Activated CD4-positive, alpha-beta T cell treated with anti-CD3 and anti-CD28 coated beads, Interleukin-2, amount 50 U/mL, for 24 hours (primary cell): ENCODE results near the gene POLR2L.

ENCODE experiments used
- DNase-seq, 2 donors: peaks; one replicate each; pipeline ENCODE4 v3.0.0-alpha.2; 2020; ENCODE audit warnings: low read depth in 1 of 2, low spot score in 1 of 2

POLR2L gene

GRCh38 chr11:828506-829175, 13.7 kb downstream of the POLR2L start:
- DNase-seq, result no peak

- DNase-seq, result no peak
Observed at GRCh38 chr11:827897-828192, 14.5 kb downstream of the POLR2L start, which contains the start of gene CRACR2B. Gene CRACR2B (plus strand): TSS chr11:827919. CDS start chr11:828608, 689 bp downstream.

- DNase-seq, result no peak
Observed at GRCh38 chr11:827146-827896, 15.0 kb downstream of the POLR2L start.

GRCh38 chr11:826836-827145, 15.5 kb downstream of the POLR2L start:
- no peak for DNase-seq

- no peak for DNase-seq
Observed at GRCh38 chr11:826227-826621, 16.1 kb downstream of the POLR2L start.

- DNase-seq, result no peak
Observed at GRCh38 chr11:825366-826226, 16.7 kb downstream of the POLR2L start.

- DNase-seq, result no peak
Observed at GRCh38 chr11:824942-825341, 17.4 kb downstream of the POLR2L start.

- no peak for DNase-seq
Observed at GRCh38 chr11:824292-824880, 17.9 kb downstream of the POLR2L start.

- no peak for DNase-seq
Observed at GRCh38 chr11:823441-824291, 18.7 kb downstream of the POLR2L start.

- no peak for DNase-seq
Observed at GRCh38 chr11:821512-822371, 20.6 kb downstream of the POLR2L start.

- DNase-seq, result no peak
Observed at GRCh38 chr11:820655-821511, 21.4 kb downstream of the POLR2L start.

GRCh38 chr11:819943-820649, 22.2 kb downstream of the POLR2L start:
- peak; percentile 74 to 87 for DNase-seq

- DNase-seq, result peak; percentile 83 to 86
Observed at GRCh38 chr11:819129-819931, 23.0 kb downstream of the POLR2L start.

GRCh38 chr11:818396-819128, 23.8 kb downstream of the POLR2L start, which contains the start of gene PNPLA2:
Gene PNPLA2 (plus strand): TSS chr11:818914. CDS start chr11:819719, 805 bp downstream.
- no peak for DNase-seq

- no peak for DNase-seq
Observed at GRCh38 chr11:816433-816779, 25.9 kb downstream of the POLR2L start.

- DNase-seq, result no peak
Observed at GRCh38 chr11:815675-816432, 26.5 kb downstream of the POLR2L start.
